ENCODE results near the gene SSX2IP.

DNA sequence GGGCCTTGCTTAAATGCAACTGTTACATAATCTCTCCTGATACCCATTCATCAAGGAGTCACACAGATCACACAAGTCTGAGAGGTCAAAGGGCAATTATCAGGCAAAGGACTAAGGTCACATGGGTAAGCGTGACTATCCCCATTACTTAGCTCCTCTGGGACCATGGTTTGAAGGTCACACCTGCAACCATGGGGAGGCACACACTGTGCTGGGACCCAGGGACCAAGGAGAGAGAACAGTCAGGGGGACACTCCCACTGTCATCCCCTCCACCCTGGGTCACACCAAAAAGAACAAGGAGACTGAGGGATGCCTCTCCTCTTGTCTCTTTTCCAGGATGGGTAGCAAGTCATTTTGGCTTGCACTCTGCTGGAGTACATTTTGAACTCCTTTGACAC is 85.1 kb downstream of the SSX2IP start:
- TF ChIP-seq EP300 (IDR thresholded peaks at IDR 0.05) (no peak), CTCF (IDR thresholded peaks at IDR 0.05) (no peak)
